Left hindlimb (tissue), 1 donor: ENCODE measurements around the gene TTR.

ENCODE experiments used
- DNase-seq: peaks from one replicate; pipeline ENCODE4 v3.0.0-alpha.2; 2018

Gene TTR

GRCh38 chr18:31617031-31617717 lies 25.5 kb downstream of the TTR start:
- DNase-seq, result no peak

GRCh38 chr18:31618801-31619200 lies 27.1 kb downstream of the TTR start:
- DNase-seq, result no peak

- no peak for DNase-seq
Measured at GRCh38 chr18:31619291-31619690, 27.6 kb downstream of the TTR start.

- no peak for DNase-seq
Measured at GRCh38 chr18:31624892-31625640, 33.4 kb downstream of the TTR start.

- no peak for DNase-seq
Measured at GRCh38 chr18:31626409-31626808, 34.7 kb downstream of the TTR start.

GRCh38 chr18:31630549-31630948 lies 38.9 kb downstream of the TTR start:
- DNase-seq, result no peak

GRCh38 chr18:31631526-31631925 lies 39.8 kb downstream of the TTR start:
- DNase-seq, result no peak

- no peak for DNase-seq
Measured at GRCh38 chr18:31632356-31632755, 40.7 kb downstream of the TTR start.

GRCh38 chr18:31633392-31634330 lies 42.0 kb downstream of the TTR start:
- DNase-seq, result no peak

GRCh38 chr18:31634331-31634713 lies 42.6 kb downstream of the TTR start:
- DNase-seq, result no peak

- no peak for DNase-seq
Measured at GRCh38 chr18:31636387-31636786, 44.7 kb downstream of the TTR start.

- DNase-seq, result no peak
Measured at GRCh38 chr18:31637445-31637844, 45.8 kb downstream of the TTR start.

- no peak for DNase-seq
Measured at GRCh38 chr18:31643003-31643402, 51.3 kb downstream of the TTR start.

- no peak for DNase-seq
Measured at GRCh38 chr18:31645411-31645810, 53.7 kb downstream of the TTR start.

- no peak for DNase-seq
Measured at GRCh38 chr18:31646332-31647126, 54.9 kb downstream of the TTR start.

GRCh38 chr18:31647127-31647753 lies 55.6 kb downstream of the TTR start:
- no peak for DNase-seq
